Keratinocyte (primary cell): ENCODE measurements around the gene CHM.

Experiments
- CTCF ChIP-seq, 3 experiments: IDR thresholded peaks in 1 of 3; conservative IDR thresholded peaks in 1 of 3; optimal IDR thresholded peaks in 1 of 3; 2 replicates in 2 of 3; 3 replicates in 1 of 3; pipeline versions ENCODE3 to v1.5.1; 2011; ENCODE audit warnings: low read length in 3 of 3, mild to moderate bottlenecking in 3 of 3, moderate library complexity in 2 of 3, control low read depth in 1 of 3, inconsistent platforms in 1 of 3; ENCODE audit not compliant: insufficient read depth in 2 of 3; ENCODE audit errors: extremely low read depth in 1 of 3
- EZH2 ChIP-seq: IDR thresholded peaks from one replicate; pipeline ENCODE4 v1.6.1; 2012; ENCODE audit warnings: inconsistent platforms, mild to moderate bottlenecking, low read length, moderate library complexity

- TF ChIP-seq CTCF (optimal IDR thresholded peaks at IDR 0.05 in 1 of 3, IDR thresholded peaks at IDR 0.05 in 1 of 3, conservative IDR thresholded peaks at IDR 0.05 in 1 of 3; ENCODE audit: extremely low read depth in 1 of 3, insufficient read depth in 2 of 3, low read length in 3 of 3) (no peak), EZH2 (no peak)
Observed at GRCh38 chrX:86078650-86079049, 31.3 kb upstream of the CHM start.
